GM10847 (cell line): ENCODE measurements around the gene DDR2.

Source experiments
- POLR2A ChIP-seq: IDR thresholded peaks from 2 replicates; pipeline ENCODE4 v1.6.1; 2011; ENCODE audit not compliant: insufficient read length; ENCODE audit errors: extremely low read depth

The DDR2 gene

GRCh38 chr1:162679298-162679697 lies 47.0 kb downstream of the DDR2 start:
- TF ChIP-seq POLR2A: no peak

- TF ChIP-seq POLR2A: no peak
Measured at GRCh38 chr1:162680419-162681121, 48.3 kb downstream of the DDR2 start.

- TF ChIP-seq POLR2A: no peak
Measured at GRCh38 chr1:162681122-162681436, 48.8 kb downstream of the DDR2 start.

GRCh38 chr1:162682013-162682419 lies 49.8 kb downstream of the DDR2 start:
- no peak for TF ChIP-seq POLR2A

GRCh38 chr1:162687870-162688269 lies 55.6 kb downstream of the DDR2 start:
- no peak for TF ChIP-seq POLR2A

GRCh38 chr1:162688521-162688920 lies 56.3 kb downstream of the DDR2 start:
- TF ChIP-seq POLR2A: no peak

GRCh38 chr1:162688931-162689330 lies 56.7 kb downstream of the DDR2 start:
- TF ChIP-seq POLR2A: no peak

GRCh38 chr1:162689745-162690671 lies 57.7 kb downstream of the DDR2 start:
- no peak for TF ChIP-seq POLR2A

GRCh38 chr1:162690672-162691434 lies 58.6 kb downstream of the DDR2 start:
- no peak for TF ChIP-seq POLR2A

GRCh38 chr1:162691999-162692575 lies 59.8 kb downstream of the DDR2 start:
- TF ChIP-seq POLR2A: no peak

- TF ChIP-seq POLR2A: no peak
Measured at GRCh38 chr1:162694911-162695310, 62.6 kb downstream of the DDR2 start.

- TF ChIP-seq POLR2A: no peak
Measured at GRCh38 chr1:162695687-162696086, 63.4 kb downstream of the DDR2 start.

- no peak for TF ChIP-seq POLR2A
Measured at GRCh38 chr1:162696286-162696862, 64.1 kb downstream of the DDR2 start.

- no peak for TF ChIP-seq POLR2A
Measured at GRCh38 chr1:162697140-162697895, 65.1 kb downstream of the DDR2 start.

- TF ChIP-seq POLR2A: no peak
Measured at GRCh38 chr1:162699366-162699765, 67.1 kb downstream of the DDR2 start.

GRCh38 chr1:162700131-162700530 lies 67.9 kb downstream of the DDR2 start:
- TF ChIP-seq POLR2A: no peak
